ENCODE data around the gene JMJD8. TPM values are rescaled to one million over a fixed set of nuclear protein-coding genes. Genes with fewer than 3 reads are reported as not detected.

JMJD8 gene
- total and polyA plus RNA-seq, 9 of the 15 experiments (the other 6 are each of a cell fraction or from before 2014, with no cell fraction given): 1.2 to 50.6 (median 29.3) TPM

DNA sequence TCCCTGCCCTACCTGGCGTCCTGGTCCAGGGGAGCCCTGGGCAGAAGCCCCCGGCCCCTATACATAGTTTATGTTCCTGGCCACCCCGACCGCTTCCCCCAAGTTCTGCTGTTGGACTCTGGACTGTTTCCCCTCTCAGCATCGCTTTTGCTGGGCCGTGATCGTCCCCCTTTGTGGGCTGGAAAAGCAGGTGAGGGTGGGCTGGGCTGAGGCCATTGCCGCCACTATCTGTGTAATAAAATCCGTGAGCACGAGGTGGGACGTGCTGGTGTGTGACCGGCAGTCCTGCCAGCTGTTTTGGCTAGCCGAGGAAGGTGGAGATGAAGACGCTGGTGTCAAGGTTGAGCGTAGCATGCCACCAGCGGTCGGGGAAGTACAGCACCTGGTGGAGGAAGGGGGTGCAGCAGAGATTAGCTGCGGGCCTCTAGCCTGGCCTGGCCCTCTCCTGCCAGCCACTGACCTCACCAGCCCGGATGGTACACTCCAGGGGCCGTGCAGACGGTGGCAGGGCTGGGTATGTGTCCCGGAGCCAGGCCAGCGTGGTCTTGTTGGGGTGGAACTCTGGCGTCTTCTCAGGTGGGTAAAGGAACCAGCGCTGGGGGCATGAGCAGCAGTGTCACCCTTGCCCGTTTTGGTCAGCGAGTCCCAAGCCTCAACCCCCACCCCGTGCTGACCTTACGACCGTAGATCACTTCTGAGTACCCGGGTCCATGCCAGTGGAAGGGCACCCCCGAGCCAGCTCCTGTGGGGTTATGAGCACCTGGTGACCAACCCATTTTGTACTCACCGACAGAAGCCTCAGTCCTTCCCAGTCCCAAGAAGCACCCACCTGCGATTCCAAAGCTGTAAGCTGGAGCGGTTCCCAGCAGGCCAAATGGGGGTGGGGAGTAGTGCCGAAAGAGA, 1.4 kb downstream of the JMJD8 start:
- DNase-seq (ENCODE audit: extremely low read depth in 1 of 4, low spot score in 3 of 4) (no peak), FAIRE-seq (peak; percentile 23), ATAC-seq (no peak)
- intact Hi-C loops (cut with micrococcal nuclease): loop anchor here (5.0 kb wide), 1 partner anchor 285 kb away; the partner anchor contains the start of gene NME4
- Histone ChIP-seq H3K9ac (ENCODE audit: insufficient read depth in 1 of 2, low read depth in 2 of 2, low read length in 2 of 2) (peak overlapping the region; percentile 83 to 98; a peak in 3 of 4 replicates), H3K9me1 (ENCODE audit: control insufficient read depth, insufficient read depth, low read length) (peaks cover 11% of the 10 kb centered on the region), H3K4me2 (ENCODE audit: insufficient read depth, low read length) (peak overlapping the region; percentile 75), H3K9me3 (replicated peaks; ENCODE audit: control insufficient read depth, insufficient read depth, low read depth, low read length) (no peaks in the 10 kb centered on the region), H3K27me3 (ENCODE audit: control insufficient read depth in 2 of 2, insufficient read depth in 2 of 2, low read length in 2 of 2) (no peaks in the 10 kb centered on the region), H3K79me2 (ENCODE audit: control insufficient read depth, insufficient read depth, low read length) (peaks cover 41% of the 10 kb centered on the region), H3K27ac (ENCODE audit: extremely low read depth, low read depth, low read length) (peak overlapping the region; percentile 88), H3K4me1 (replicated peaks in 1 of 2; ENCODE audit: control insufficient read depth in 2 of 2, insufficient read depth in 2 of 2, low read length in 2 of 2) (peaks cover 33 to 98% of the 10 kb centered on the region in 2 experiments), H3K36me3 (ENCODE audit: control insufficient read depth, insufficient read depth, low read length) (peaks cover 58% of the 10 kb centered on the region), H2AFZ (ENCODE audit: low read depth, low read length) (no peak overlapping the region), H3K4me3 (peak overlapping the region; percentile 98), H4K20me1 (replicated peaks; ENCODE audit: control insufficient read depth, insufficient read depth, low read length) (peaks cover 21% of the 10 kb centered on the region)
- ChIA-PET POLR2A (interaction anchor here (1.1 to 1.4 kb wide), 2 partner anchors 10 to 156 kb away, joined by 3 to 4 read pairs; partner anchors contain the start of gene CAPN15), CTCF (ENCODE audit: low intra/inter-chr PET ratio) (interaction anchor here (0.6 kb wide), 1 partner anchor 14 kb away, joined by 3 read pairs; no protein-coding TSS in a partner anchor)
- TSS peak; percentile 62 for BruUV-seq (replicated peaks)
- in situ Hi-C loops (cut with MboI): no loop called here
- 67% methylated on average over 35 of the region's 36 CpGs for WGBS (ENCODE audit: insufficient coverage, low coverage, missing lambda C conversion rate)
- TF ChIP-seq E2F6 (IDR thresholded peaks at IDR 0.05; ENCODE audit: borderline replicate concordance in 1 of 2, extremely low read depth in 1 of 2, insufficient read depth in 1 of 2, insufficient read length in 1 of 2, low read depth in 1 of 2, low read length in 1 of 2, poor library complexity in 1 of 2, severe bottlenecking in 1 of 2) (peak in 1 of 2 experiments; percentile 6), RBFOX2 (IDR thresholded peaks at IDR 0.05; ENCODE audit: low read depth, low read length) (peak; percentile 13), HDAC3 (IDR thresholded peaks at IDR 0.05; ENCODE audit: borderline replicate concordance, partially characterized antibody) (no peak), GATA2 (CRISPR knock-in tag; IDR thresholded peaks at IDR 0.05) (no peak), SUPT5H (IDR thresholded peaks at IDR 0.05) (peak; percentile 12; the same call in 1 of the 2 replicates), TOE1 (IDR thresholded peaks at IDR 0.05; ENCODE audit: borderline replicate concordance) (no peak), TOE1 (CRISPR knock-in tag; IDR thresholded peaks at IDR 0.05; ENCODE audit: borderline replicate concordance, low read depth) (no peak), ZSCAN29 (IDR thresholded peaks at IDR 0.05) (no peak), ARID2 (IDR thresholded peaks at IDR 0.05) (no peak)
- TF ChIP-seq, protein P1, sequence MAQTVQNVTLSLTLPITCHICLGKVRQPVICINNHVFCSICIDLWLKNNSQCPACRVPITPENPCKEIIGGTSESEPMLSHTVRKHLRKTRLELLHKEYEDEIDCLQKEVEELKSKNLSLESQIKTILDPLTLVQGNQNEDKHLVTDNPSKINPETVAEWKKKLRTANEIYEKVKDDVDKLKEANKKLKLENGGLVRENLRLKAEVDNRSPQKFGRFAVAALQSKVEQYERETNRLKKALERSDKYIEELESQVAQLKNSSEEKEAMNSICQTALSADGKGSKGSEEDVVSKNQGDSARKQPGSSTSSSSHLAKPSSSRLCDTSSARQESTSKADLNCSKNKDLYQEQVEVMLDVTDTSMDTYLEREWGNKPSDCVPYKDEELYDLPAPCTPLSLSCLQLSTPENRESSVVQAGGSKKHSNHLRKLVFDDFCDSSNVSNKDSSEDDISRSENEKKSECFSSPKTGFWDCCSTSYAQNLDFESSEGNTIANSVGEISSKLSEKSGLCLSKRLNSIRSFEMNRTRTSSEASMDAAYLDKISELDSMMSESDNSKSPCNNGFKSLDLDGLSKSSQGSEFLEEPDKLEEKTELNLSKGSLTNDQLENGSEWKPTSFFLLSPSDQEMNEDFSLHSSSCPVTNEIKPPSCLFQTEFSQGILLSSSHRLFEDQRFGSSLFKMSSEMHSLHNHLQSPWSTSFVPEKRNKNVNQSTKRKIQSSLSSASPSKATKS (CRISPR knock-in tag; IDR thresholded peaks at IDR 0.05): no peak
- TF ChIP-seq, protein P2, sequence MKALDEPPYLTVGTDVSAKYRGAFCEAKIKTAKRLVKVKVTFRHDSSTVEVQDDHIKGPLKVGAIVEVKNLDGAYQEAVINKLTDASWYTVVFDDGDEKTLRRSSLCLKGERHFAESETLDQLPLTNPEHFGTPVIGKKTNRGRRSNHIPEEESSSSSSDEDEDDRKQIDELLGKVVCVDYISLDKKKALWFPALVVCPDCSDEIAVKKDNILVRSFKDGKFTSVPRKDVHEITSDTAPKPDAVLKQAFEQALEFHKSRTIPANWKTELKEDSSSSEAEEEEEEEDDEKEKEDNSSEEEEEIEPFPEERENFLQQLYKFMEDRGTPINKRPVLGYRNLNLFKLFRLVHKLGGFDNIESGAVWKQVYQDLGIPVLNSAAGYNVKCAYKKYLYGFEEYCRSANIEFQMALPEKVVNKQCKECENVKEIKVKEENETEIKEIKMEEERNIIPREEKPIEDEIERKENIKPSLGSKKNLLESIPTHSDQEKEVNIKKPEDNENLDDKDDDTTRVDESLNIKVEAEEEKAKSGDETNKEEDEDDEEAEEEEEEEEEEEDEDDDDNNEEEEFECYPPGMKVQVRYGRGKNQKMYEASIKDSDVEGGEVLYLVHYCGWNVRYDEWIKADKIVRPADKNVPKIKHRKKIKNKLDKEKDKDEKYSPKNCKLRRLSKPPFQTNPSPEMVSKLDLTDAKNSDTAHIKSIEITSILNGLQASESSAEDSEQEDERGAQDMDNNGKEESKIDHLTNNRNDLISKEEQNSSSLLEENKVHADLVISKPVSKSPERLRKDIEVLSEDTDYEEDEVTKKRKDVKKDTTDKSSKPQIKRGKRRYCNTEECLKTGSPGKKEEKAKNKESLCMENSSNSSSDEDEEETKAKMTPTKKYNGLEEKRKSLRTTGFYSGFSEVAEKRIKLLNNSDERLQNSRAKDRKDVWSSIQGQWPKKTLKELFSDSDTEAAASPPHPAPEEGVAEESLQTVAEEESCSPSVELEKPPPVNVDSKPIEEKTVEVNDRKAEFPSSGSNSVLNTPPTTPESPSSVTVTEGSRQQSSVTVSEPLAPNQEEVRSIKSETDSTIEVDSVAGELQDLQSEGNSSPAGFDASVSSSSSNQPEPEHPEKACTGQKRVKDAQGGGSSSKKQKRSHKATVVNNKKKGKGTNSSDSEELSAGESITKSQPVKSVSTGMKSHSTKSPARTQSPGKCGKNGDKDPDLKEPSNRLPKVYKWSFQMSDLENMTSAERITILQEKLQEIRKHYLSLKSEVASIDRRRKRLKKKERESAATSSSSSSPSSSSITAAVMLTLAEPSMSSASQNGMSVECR (CRISPR knock-in tag; IDR thresholded peaks at IDR 0.05): 0 out of 2 replicates have a peak, but pooled peaks have one; percentile 22

Data from K562 (cell line).